ENCODE results near the gene ADGRD2.

Gene ADGRD2

DNA sequence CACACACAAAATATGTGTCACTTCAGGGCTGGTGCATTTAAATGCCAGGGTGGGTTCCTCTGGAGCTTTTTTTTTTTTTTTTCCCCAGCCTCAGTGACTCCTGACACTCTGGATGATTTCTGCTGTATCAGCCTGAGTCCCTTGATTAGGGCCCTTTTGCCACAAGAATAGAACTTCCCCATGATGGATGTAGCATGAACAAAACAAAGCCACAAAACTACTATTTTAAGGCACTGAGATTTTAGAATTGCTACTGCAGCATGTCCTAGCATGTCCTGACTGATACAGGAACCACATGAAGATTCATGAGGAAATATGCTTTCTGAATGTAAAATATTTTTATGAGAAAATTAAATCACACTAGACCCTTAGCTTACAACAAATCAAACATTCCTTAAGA, 13.9 kb upstream of the ADGRD2 start:
- DNase-seq (ENCODE audit: low read depth in 1 of 2, low spot score in 1 of 2) = no peak

DNA sequence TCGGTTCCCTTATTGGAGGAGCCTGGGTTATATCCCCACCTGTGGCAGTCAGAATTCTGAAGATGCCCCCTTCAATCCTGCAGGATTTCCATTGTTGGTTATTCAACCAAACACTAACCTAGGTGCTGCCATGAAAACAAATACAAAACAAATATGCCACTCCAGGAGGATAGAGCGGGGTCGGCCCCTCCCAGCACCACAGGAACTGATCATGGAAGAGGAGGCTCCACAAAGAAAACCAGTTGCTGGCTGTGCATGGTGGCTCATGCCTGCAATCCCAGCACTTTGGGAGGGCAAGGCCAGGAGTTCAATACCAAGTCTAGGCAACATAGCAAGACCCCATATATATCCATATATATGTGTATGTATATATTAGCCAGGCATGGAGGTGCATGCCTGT, 13.2 kb upstream of the ADGRD2 start:
- no peak for DNase-seq (ENCODE audit: low read depth in 1 of 2, low spot score in 1 of 2)

- DNase-seq (ENCODE audit: low read depth in 1 of 2, low spot score in 1 of 2) = no peak
Observed at GRCh38 chr9:124438091-124438490, 12.2 kb upstream of the ADGRD2 start.

- no peak for DNase-seq (ENCODE audit: low read depth in 1 of 2, low spot score in 1 of 2)
Observed at GRCh38 chr9:124439086-124439485, 11.2 kb upstream of the ADGRD2 start.

- DNase-seq (ENCODE audit: low read depth in 1 of 2, low spot score in 1 of 2) = no peak
Observed at GRCh38 chr9:124439686-124440243, 10.5 kb upstream of the ADGRD2 start.

DNA sequence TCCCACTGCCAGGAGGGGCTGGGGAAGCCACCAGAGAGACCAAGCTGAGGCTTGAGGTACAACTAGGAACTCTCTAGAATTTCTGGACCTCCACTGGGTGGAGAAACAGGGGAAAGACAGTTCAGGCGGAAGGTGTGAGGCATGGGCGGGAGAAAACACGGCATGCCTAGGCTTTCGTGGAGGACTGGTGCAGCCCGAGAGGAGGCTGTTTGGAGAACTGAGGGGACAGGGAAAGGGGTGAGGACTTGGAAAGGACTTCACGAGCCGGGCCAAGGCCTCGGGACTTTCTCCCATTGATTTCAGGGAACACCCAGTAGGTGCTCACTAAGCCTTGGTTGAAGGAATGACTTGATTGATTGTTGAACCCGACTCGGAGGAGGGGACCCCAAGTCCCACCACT, 9.5 kb upstream of the ADGRD2 start:
- DNase-seq (ENCODE audit: low read depth in 1 of 2, low spot score in 1 of 2) = no peak

- DNase-seq (ENCODE audit: low read depth in 1 of 2, low spot score in 1 of 2) = no peak
Observed at GRCh38 chr9:124441291-124441690, 9.0 kb upstream of the ADGRD2 start.

GRCh38 chr9:124442379-124442778, 7.9 kb upstream of the ADGRD2 start:
- DNase-seq (ENCODE audit: low read depth in 1 of 2, low spot score in 1 of 2) = no peak

GRCh38 chr9:124442826-124443225, 7.4 kb upstream of the ADGRD2 start:
- DNase-seq (ENCODE audit: low read depth in 1 of 2, low spot score in 1 of 2) = no peak

DNA sequence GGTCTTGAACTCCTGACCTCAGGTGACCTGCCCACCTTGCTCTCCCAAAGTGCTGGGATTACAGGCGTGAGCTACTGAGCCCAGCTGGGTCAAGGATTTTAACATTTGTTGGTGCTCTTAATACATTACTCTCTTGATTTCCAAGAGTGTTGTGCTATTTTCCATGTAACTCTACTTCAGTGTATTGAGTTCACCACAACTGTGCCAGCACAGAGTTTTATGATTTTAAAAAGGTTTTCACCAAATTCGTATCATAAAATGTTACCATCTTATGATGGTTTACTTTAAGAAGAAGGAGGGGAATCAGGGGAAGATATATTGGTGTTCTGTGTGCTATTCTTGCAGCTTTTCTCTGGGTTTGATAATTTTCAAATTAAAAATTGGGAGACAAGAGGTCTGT, 6.6 kb upstream of the ADGRD2 start:
- DNase-seq (ENCODE audit: low read depth in 1 of 2, low spot score in 1 of 2) = no peak

- DNase-seq (ENCODE audit: low read depth in 1 of 2, low spot score in 1 of 2) = no peak
Observed at GRCh38 chr9:124444166-124444565, 6.1 kb upstream of the ADGRD2 start.

DNA sequence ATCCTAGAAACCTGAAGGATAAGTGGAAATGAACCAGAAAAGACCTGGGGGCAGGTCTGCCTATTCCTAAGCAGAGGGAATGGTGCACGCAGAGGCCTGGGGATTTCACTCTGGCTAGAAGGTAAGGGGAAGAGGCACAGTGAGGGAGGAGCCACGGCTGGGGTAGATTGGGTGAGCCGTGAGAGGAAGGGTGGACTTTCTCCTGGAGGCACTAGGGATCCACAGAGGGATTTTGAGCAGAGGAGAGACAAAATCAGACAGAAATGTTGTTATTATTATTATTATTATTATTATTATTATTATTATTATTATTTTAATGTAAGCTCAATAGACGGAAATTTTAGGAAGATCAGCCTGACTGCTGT, 3.0 kb upstream of the ADGRD2 start:
- DNase-seq (ENCODE audit: low read depth in 1 of 2, low spot score in 1 of 2) = no peak

DNA sequence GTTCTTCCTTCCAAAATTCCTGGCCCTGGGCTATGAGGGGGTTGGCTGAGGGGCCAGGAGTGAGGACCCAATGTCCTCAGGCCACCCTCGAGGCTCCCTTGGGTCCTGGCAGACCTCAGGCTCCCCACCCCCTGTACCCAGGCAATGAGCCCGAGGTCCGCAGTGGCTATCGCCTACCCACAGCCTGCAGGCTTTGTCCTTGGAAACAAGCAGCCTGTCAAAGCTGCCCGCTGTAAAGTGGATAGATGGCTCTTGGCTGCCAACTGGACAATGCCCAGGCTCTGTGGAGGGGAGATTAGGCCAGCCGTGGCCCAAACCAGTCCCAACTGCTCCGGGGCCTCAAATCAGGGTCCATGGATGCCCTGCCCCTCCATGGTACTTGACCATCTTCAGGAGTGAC, 2.2 kb upstream of the ADGRD2 start:
- DNase-seq (ENCODE audit: low read depth in 1 of 2, low spot score in 1 of 2) = no peak

- DNase-seq (ENCODE audit: low read depth in 1 of 2, low spot score in 1 of 2) = no peak
Observed at GRCh38 chr9:124449381-124450151, 685 bp upstream of the ADGRD2 start.

- no peak for DNase-seq (ENCODE audit: low read depth in 1 of 2, low spot score in 1 of 2)
Observed at GRCh38 chr9:124450931-124451661, 845 bp downstream of the ADGRD2 start.

DNA sequence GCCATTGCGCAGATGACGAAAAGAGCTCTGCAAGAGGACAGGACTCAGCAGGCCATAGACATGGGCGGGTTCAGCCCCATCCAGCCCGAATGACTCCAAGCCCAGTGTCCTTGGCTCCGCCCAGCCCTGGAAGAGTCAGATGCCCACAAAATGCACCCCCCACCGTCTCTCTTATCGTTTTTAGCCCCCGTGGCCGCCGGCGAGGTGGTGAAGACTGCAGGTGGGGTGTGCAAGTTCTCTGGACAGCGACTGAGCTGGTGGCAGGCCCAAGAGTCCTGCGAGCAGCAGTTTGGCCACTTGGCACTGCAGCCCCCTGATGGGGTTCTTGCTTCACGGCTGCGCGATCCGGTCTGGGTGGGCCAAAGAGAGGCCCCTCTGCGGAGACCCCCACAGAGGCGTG, 2.1 kb downstream of the ADGRD2 start:
- no peak for DNase-seq (ENCODE audit: low read depth in 1 of 2, low spot score in 1 of 2)

GRCh38 chr9:124452841-124453585, 2.8 kb downstream of the ADGRD2 start:
- no peak for DNase-seq (ENCODE audit: low read depth in 1 of 2, low spot score in 1 of 2)

- no peak for DNase-seq (ENCODE audit: low read depth in 1 of 2, low spot score in 1 of 2)
Observed at GRCh38 chr9:124453586-124454191, 3.4 kb downstream of the ADGRD2 start.

DNA sequence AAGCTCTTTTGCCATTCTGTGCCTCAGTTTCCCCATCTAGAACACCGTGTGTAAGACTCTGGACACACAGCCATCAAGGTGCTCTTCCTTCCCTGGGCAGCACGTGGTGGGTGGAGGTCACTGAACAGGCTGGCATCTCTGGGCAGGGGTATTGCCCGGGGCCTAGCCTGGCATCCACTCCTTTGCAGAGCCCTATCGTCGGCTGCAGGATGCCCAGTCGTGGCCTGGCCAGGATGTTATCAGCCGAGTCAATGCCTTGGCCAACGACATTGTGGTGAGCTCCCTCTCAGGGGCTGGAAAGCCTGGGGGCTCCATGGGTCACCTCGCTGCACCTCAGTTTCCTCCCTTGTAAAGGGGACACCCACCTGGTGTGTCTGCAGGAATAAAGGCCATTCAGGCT, 4.0 kb downstream of the ADGRD2 start:
- no peak for DNase-seq (ENCODE audit: low read depth in 1 of 2, low spot score in 1 of 2)

- DNase-seq (ENCODE audit: low read depth in 1 of 2, low spot score in 1 of 2) = no peak
Observed at GRCh38 chr9:124454791-124455443, 4.7 kb downstream of the ADGRD2 start.

- DNase-seq (ENCODE audit: low read depth in 1 of 2, low spot score in 1 of 2) = no peak
Observed at GRCh38 chr9:124455820-124456219, 5.6 kb downstream of the ADGRD2 start.

Measured in activated T-helper 1 cell treated with anti-CD3 and anti-CD28 coated beads, Interleukin-2, amount 50 U/mL, for 16 hours (primary cell).